HepG2 (cell line): Measurements from ENCODE around the gene TAS1R1. TPM values are rescaled to one million over a fixed set of nuclear protein-coding genes. Genes with fewer than 3 reads are reported as not detected.
A peak's percentile ranks its signal among the peaks of the same experiment; 100 is the strongest.

ENCODE experiments used
- BCL6 ChIP-seq: IDR thresholded peaks from 2 replicates; pipeline ENCODE4 v1.6.1; 2016; ENCODE audit warnings: missing genetic modification reagents, missing compliant biosample characterization
- FOXA3 ChIP-seq: IDR thresholded peaks from 2 replicates; pipeline ENCODE4 v1.6.1; 2016; ENCODE audit warnings: missing genetic modification reagents, missing compliant biosample characterization
- GATA4 ChIP-seq: sonication (generic); IDR thresholded peaks from 2 replicates; pipeline ENCODE4 v1.6.1; 2016; ENCODE audit warnings: antibody characterized with exemption, low read depth, borderline replicate concordance
- GATAD2A ChIP-seq: IDR thresholded peaks from 2 replicates; pipeline ENCODE4 v1.6.1; 2016
- KLF6 ChIP-seq: IDR thresholded peaks from 2 replicates; pipeline ENCODE4 v1.8.0; 2016; ENCODE audit warnings: missing biosample characterization, missing genetic modification reagents
- MIER2 ChIP-seq: IDR thresholded peaks from 2 replicates; pipeline ENCODE4 v1.6.1; 2016; ENCODE audit warnings: missing biosample characterization, missing genetic modification reagents
- PHB2 ChIP-seq: fragments of 450-650 bp; IDR thresholded peaks from 2 replicates; pipeline ENCODE4 v1.6.1; 2018; ENCODE audit not compliant: partially characterized antibody
- RBM39 ChIP-seq: fragments of 200-400 bp; formaldehyde crosslinking; IDR thresholded peaks from one replicate; pipeline ENCODE4 v1.6.1; 2018; ENCODE audit warnings: antibody characterized with exemption, mild to moderate bottlenecking, low read depth, low read length; ENCODE audit not compliant: poor library complexity, severe bottlenecking
- RELA ChIP-seq: sonication (generic); formaldehyde crosslinking; IDR thresholded peaks from 2 replicates; pipeline ENCODE4 v1.4.0; 2020; ENCODE audit warnings: missing genetic modification reagents
- ZBTB21 ChIP-seq: sonication (generic); formaldehyde crosslinking; IDR thresholded peaks from 2 replicates; pipeline ENCODE4 v1.4.0; 2020; ENCODE audit warnings: missing genetic modification reagents
- ZIK1 ChIP-seq: sonication (generic); formaldehyde crosslinking; IDR thresholded peaks from 2 replicates; pipeline ENCODE4 v1.5.0; 2020; ENCODE audit warnings: mild to moderate bottlenecking, low read depth, missing genetic modification reagents, borderline replicate concordance
- ZNF407 ChIP-seq: sonication (generic); formaldehyde crosslinking; IDR thresholded peaks from one replicate; pipeline ENCODE4 v1.5.1; 2020; ENCODE audit warnings: mild to moderate bottlenecking, missing genetic modification reagents; ENCODE audit errors: not compliant biosample characterization
- ZNF572 ChIP-seq: sonication (generic); formaldehyde crosslinking; IDR thresholded peaks from 2 replicates; pipeline ENCODE4 v1.5.1; 2020; ENCODE audit warnings: mild to moderate bottlenecking, missing genetic modification reagents
- ZNF83 ChIP-seq: sonication (generic); formaldehyde crosslinking; IDR thresholded peaks from 2 replicates; pipeline ENCODE4 v1.4.0; 2020; ENCODE audit warnings: missing genetic modification reagents, mild to moderate bottlenecking, borderline replicate concordance
- polyA plus RNA-seq, 8 experiments: library from polyadenylated mRNA; depleted of rRNA in 3 of 8; stranded (reverse) in 7 of 8; unstranded in 1 of 8; fragments of >200 nt; fragmentation: Illumina TruSeq in 4 of 8; extraction: Trizol in 4 of 8; gene quantifications; 2 replicates each; pipeline versions ENCODE4 v1.2.1 to v1.2.3, GENCODE V29; 2011 to 2016; ENCODE audit warnings: low read depth in 4 of 8, missing spikeins in 1 of 8, mixed read lengths in 1 of 8; ENCODE audit not compliant: insufficient read depth in 1 of 8
- total RNA-seq, 5 experiments: library from RNA; depleted of rRNA; stranded (reverse); fragments of >200 nt; fragmentation: Illumina TruSeq; extraction: Trizol; gene quantifications; 2 replicates each; pipeline ENCODE4 v1.2.3, GENCODE V29; 2016; ENCODE audit warnings: low read depth in 1 of 5
- TF ChIP-seq, protein P1 (sequence below): sonication (generic); formaldehyde crosslinking; IDR thresholded peaks from 2 replicates; pipeline ENCODE4 v1.4.0; 2020; ENCODE audit warnings: mild to moderate bottlenecking, low read depth, missing genetic modification reagents
- TF ChIP-seq, protein P2 (sequence below): sonication (generic); formaldehyde crosslinking; IDR thresholded peaks from 2 replicates; pipeline ENCODE4 v1.4.0; 2020; ENCODE audit warnings: mild to moderate bottlenecking, missing genetic modification reagents
- TF ChIP-seq, protein P3 (sequence below): sonication (generic); formaldehyde crosslinking; IDR thresholded peaks from 2 replicates; pipeline ENCODE4 v1.4.0; 2020; ENCODE audit warnings: mild to moderate bottlenecking, missing genetic modification reagents

TAS1R1 gene
- total and polyA plus RNA-seq, 2 of the 13 experiments (the other 11 are each of a cell fraction or from before 2014, with no cell fraction given), result 1.4 to 1.6 TPM

- TF ChIP-seq, protein P1, sequence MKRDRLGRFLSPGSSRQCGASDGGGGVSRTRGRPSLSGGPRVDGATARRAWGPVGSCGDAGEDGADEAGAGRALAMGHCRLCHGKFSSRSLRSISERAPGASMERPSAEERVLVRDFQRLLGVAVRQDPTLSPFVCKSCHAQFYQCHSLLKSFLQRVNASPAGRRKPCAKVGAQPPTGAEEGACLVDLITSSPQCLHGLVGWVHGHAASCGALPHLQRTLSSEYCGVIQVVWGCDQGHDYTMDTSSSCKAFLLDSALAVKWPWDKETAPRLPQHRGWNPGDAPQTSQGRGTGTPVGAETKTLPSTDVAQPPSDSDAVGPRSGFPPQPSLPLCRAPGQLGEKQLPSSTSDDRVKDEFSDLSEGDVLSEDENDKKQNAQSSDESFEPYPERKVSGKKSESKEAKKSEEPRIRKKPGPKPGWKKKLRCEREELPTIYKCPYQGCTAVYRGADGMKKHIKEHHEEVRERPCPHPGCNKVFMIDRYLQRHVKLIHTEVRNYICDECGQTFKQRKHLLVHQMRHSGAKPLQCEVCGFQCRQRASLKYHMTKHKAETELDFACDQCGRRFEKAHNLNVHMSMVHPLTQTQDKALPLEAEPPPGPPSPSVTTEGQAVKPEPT (CRISPR knock-in tag), result no peak
- TF ChIP-seq ZBTB21 (CRISPR knock-in tag) (no peak), GATAD2A (CRISPR knock-in tag) (0 out of 2 replicates have a peak, but pooled peaks have one; percentile 10), MIER2 (CRISPR knock-in tag) (no peak), KLF6 (CRISPR knock-in tag) (no peak), FOXA3 (CRISPR knock-in tag) (no peak), RELA (CRISPR knock-in tag) (no peak), BCL6 (CRISPR knock-in tag) (peak; percentile 42; the same call in 1 of the 2 replicates), ZNF83 (CRISPR knock-in tag) (no peak), ZIK1 (CRISPR knock-in tag) (no peak), PHB2 (no peak), RBM39 (no peak), ZNF572 (CRISPR knock-in tag) (no peak), ZNF407 (CRISPR knock-in tag) (no peak), GATA4 (no peak)
- TF ChIP-seq, protein P2, sequence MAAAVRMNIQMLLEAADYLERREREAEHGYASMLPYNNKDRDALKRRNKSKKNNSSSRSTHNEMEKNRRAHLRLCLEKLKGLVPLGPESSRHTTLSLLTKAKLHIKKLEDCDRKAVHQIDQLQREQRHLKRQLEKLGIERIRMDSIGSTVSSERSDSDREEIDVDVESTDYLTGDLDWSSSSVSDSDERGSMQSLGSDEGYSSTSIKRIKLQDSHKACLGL (CRISPR knock-in tag), result no peak
- TF ChIP-seq, protein P3, sequence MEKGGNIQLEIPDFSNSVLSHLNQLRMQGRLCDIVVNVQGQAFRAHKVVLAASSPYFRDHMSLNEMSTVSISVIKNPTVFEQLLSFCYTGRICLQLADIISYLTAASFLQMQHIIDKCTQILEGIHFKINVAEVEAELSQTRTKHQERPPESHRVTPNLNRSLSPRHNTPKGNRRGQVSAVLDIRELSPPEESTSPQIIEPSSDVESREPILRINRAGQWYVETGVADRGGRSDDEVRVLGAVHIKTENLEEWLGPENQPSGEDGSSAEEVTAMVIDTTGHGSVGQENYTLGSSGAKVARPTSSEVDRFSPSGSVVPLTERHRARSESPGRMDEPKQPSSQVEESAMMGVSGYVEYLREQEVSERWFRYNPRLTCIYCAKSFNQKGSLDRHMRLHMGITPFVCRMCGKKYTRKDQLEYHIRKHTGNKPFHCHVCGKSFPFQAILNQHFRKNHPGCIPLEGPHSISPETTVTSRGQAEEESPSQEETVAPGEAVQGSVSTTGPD (CRISPR knock-in tag), result peak; percentile 40; the same call in 1 of the 2 replicates
These were observed 44.1 kb upstream of the TAS1R1 start (continued) for GRCh38 chr1:6511056-6511455.
